ENCODE data around the gene SLC35F1.

Gene SLC35F1

GRCh38 chr6:118168421-118168820, 261.4 kb downstream of the SLC35F1 start:
- no peak overlapping the region for H3K27ac ChIP-seq
- no peak for TF ChIP-seq CTCF (conservative IDR thresholded peaks at IDR 0.05)

- no peak for TF ChIP-seq CTCF (conservative IDR thresholded peaks at IDR 0.05)
Measured at GRCh38 chr6:118171852-118172251, 264.8 kb downstream of the SLC35F1 start.

GRCh38 chr6:118174071-118174470, 267.0 kb downstream of the SLC35F1 start:
- no peak overlapping the region for H3K27ac ChIP-seq
- no peak for TF ChIP-seq CTCF (conservative IDR thresholded peaks at IDR 0.05)

More at GRCh38 chr6:118171852-118172251, 264.8 kb downstream of the SLC35F1 start:
- H3K27ac ChIP-seq = no peak overlapping the region

GRCh38 chr6:118177720-118178119, 270.7 kb downstream of the SLC35F1 start:
- TF ChIP-seq CTCF (conservative IDR thresholded peaks at IDR 0.05) = no peak
- no peak overlapping the region for H3K27ac ChIP-seq

- no peak for TF ChIP-seq CTCF (conservative IDR thresholded peaks at IDR 0.05)
- H3K27ac ChIP-seq = no peak overlapping the region
Measured at GRCh38 chr6:118179048-118179447, 272.0 kb downstream of the SLC35F1 start.

- TF ChIP-seq CTCF (conservative IDR thresholded peaks at IDR 0.05) = no peak
- no peak overlapping the region for H3K27ac ChIP-seq
Measured at GRCh38 chr6:118186672-118187567, 279.9 kb downstream of the SLC35F1 start.

- no peak for TF ChIP-seq CTCF (conservative IDR thresholded peaks at IDR 0.05)
- H3K27ac ChIP-seq = no peak overlapping the region
Measured at GRCh38 chr6:118187568-118188164, 280.6 kb downstream of the SLC35F1 start.
